Embryonic facial prominence (tissue), 1 donor: ENCODE measurements around the gene ADAMTS7.
"Not testable (repeated sequence)": the region's sequence is repeated elsewhere in the genome, so short reads cannot be mapped to it uniquely, and the experiment has no call there.

Experiments
- DNase-seq: peaks from one replicate; pipeline ENCODE4 v3.0.0-alpha.2; 2016; ENCODE audit errors: extremely low spot score

ADAMTS7 gene

DNA sequence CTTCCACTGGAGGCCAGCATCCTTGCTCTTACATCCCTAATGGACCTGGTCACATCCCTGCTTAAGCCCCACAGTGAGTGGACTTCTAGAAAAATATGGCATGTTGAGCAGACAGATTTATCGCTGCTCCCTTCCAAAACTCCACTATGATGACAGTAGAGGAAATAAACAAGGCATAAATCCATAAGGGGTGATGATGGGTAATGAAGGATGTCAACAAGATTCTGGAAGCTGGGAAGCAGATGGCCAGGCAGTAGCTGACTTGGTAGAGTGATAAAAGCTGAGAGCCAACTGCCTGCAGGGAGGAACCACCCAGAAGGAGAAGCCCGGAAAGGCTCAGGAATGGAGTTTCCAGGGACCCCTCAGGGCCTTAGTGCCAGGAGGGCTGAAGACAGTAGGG, 28.9 kb downstream of the ADAMTS7 start:
- DNase-seq: not testable (repeated sequence)

DNA sequence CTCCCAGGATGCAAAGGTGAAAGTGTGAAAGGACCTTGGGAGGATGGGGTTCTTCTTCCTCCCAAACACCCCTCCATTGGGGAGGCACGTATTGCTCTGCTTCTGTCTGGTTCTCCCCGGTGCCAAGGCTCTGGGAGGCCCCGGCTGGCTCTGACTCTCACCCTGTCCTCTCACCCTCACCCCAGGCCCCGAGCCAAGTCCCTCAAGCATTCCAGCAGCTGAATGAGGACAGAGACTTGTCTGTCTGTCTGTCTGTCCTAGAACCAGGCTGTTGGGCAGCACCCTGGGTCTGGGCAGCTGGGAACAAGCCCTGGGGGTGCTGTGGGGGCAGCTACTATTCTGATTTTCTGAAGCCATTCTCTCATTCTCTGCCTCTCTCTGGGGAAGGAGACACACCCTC, 29.9 kb downstream of the ADAMTS7 start:
- DNase-seq: not testable (repeated sequence)

DNA sequence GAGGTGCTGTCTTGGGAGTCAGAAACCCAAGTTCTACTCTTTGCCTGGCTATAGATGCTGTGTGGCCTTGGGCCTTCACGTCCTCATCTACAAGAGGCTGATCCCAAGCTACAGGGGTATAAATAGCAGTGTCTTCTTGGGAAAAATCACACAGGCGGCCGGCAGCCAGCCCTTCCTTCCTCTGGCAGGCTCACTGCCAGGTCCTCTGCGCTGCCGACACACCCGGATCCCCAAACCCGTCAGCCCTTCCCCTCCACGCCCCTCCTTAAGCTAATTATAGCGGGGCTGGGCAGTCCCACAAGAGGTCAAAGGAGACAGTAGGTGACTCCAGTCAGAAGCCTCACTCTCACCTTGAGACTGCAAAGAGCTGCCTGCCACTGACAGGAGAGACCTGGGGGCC, 31.3 kb downstream of the ADAMTS7 start:
- not testable (repeated sequence) for DNase-seq

DNA sequence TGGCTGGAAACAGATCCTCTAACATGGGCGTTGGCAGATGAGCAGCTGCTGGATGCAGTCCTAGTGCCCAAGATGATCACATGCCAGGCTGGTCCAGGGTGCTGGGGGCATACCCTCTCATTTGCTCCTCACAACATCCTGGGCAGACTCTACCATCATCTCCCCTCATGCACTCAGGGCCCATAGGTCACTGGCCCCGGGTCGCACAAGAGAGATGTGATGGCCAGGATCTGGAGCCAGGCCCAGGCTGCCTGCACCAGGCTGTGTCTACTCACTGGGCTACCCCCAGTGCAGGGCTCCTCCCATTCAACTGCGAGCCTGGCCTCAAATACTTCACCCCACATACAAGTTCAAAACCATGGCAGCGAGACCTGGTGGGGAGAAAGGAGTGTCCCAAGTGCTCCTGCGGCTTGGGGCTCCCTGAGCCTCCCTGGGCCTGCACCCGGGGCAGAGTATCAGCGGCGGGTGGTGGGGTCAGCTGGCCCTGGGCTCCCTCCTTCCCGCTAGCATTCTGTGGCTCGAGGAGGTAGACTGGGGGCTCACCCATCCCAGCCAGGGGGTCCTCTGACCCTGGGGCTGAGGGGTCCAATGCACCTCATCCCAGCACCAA, 32.0 kb downstream of the ADAMTS7 start:
- DNase-seq: not testable (repeated sequence)

DNA sequence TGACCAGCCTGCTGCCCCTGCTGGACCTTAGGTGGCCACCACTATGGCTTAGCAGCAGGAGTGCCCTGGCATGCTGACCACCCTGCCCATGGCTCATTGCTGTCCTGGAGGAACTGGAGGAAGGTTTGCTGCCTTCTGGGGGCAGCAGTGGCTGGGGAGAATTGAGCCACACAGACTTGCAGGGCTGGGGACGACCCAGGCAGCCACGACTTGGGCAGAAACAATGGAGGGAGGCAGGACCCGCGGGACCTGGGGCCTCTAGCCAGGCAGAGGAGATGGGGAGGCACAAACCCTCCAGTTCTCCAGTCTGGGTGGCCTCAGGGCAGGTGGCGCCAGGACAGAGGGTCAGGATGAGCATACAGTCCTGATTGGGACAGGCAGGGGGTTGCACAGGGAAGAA, 32.8 kb downstream of the ADAMTS7 start:
- DNase-seq: no peak

DNA sequence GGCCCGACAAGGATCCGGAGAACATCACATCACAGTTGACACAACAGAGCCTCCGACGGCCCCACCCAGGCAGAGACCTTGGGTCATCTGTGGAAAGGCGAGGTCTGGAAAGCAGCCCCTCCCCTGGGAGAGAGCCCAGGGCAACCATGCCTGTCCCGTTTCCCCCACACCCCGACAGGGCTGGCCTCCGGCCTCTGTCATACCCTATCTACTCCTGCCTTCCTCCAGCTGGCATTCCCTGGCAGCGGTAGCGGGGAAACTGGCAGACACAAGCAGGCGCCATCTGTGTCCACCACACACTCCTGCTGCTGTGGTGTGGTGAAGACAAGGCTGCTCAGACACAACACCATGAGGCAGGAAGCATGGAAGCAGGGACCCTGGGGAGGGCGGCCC, 33.3 kb downstream of the ADAMTS7 start:
- DNase-seq: not testable (repeated sequence)

DNA sequence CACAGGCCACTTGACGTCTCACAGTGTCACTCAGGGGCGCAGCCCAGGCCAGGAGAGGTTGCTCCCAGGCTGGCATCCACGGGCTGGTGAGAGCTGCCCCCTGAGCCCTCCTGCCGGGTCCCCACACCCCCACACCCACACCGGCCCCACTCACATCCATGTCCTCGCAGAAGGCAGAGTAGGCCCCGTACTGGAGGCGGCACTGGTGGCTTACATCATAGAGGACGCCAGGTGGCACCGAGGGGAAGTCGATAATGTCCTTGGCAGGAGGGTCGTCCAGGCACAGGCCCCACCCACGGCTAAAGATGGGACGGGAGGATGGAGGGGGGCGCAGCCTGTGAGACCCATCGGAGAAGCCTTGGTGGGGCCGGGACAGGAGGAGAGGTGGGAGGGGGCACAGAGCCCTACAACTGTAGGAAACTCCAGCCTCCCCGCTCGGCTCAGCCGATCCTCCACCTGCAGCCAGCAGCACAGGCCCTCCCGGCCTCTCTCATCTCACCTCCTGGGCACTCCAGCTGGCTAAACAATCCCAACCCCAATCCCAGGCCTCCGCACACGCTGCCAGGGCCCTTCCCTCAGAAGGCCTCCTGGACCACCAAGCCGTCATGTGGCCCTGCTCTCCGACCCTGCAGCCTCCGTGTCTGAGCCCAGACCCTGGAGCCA, 33.8 kb downstream of the ADAMTS7 start:
- DNase-seq: not testable (repeated sequence)

DNA sequence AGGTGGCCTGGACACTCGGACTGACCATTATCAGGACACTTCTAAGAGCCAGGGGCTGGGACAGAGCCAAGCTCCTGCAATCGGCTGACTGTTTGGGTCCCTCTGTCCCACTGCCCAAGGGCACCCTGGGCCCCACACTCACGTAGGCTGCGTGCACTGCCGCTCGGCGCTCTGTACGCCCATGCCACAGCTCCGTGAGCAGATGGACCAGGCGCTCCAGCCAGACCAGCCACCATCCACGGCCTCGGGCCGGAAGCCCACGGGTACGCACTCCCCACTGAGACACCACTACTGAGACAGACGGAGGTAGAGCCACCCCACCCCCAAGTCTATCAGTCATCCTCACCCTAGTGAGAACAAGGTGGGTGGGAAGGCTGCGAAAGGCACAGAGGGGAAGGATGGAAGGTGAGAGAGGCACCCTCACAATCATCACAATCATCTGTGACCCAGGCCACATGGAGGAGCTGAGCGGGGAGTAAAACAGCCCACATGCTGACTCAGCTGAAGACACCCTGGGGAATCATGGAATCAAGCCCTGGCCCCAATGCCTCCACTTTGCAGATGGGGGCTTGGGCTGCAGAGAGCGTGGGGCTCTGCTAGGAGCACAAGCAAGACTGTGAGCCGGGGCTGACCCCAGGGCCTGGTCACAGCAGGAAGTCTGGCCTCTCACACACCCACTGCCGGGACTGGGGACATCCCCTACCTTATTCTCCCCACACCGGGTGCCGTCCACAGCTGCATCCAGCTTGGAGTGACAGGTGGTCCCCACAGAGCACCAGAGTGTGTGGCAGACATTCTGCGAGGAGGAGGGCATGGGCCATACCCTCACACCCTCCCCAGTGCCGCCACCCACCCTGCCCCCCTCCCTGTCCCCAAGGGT, 35.0 kb downstream of the ADAMTS7 start:
- DNase-seq: not testable (repeated sequence)

DNA sequence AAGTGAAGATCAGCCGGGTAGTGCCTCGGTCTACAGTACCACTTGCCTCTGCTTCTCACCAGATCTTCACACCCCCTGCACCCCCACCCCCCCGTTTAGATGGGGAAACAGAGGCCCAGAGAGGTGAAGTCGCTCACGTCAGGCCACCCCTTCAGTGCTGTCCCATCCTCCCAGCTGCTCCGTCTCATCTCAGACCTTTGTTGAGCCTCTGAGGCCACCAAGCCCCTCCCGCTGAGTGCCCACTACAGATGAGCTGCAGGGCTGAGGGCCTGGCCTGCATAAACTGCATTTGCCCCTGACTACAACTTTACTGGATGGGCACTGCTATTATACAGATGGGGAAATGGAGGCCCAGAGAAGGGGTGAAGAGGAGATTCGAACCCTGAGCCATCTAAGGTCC, 35.8 kb downstream of the ADAMTS7 start:
- DNase-seq: no peak

DNA sequence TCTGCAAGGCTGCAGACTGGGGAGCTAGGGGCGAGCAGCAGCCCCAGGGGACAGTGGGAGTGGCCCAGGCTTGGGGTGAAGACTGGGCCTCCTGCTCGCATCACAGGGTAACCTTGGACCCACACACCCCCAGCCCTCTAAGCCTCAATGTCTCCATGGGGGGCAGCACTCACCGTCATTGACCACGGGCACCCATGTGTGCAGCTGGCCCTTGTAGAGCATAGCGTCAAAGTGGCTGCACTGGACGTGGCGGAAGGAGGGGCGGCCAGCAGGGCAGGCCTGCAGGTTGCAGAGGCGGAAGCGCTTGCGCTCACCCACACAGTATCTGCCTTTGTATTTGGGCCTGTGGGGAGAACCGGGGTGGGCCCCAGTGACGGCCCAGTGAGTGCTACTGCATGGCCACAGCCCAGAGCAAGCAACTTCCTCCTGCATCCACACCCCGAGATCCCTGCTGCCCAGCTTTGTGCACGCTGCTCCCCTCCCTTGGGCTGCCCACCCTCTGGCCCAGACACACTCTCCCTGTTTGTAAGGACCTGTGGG, 36.7 kb downstream of the ADAMTS7 start:
- DNase-seq: not testable (repeated sequence)

DNA sequence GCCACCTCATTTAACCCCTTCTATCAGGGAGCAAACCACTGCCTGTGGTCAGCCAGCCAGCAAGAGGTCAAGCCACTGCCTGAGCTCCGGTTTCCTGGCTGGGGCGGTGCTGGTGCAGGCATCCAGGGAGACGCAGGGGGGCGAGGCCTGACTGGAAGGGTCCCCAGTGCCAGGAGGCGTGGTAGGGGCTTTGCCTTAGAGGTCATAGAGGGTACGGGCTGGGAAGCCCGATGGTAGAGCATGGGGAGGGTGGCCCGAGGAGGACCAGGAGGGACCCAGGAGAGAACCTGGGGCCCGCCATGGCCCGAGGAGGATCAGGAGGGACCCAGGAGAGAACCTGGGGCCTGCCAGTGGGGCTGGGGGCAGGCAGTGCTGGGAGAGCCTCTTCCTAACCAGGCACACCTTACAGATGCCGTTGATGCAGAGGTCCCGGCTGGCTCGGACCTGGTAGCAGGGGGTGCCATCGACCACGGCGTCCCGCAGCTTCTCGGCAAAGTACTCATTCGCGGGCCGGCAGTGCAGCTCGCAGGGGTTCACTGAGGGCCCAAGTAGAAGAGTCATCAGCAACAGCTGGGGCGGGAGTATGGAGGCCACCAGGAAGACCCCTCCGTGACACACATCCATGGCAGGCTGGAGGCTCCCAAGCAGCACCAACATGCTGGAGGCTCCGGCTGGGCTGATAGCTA, 37.4 kb downstream of the ADAMTS7 start:
- not testable (repeated sequence) for DNase-seq

DNA sequence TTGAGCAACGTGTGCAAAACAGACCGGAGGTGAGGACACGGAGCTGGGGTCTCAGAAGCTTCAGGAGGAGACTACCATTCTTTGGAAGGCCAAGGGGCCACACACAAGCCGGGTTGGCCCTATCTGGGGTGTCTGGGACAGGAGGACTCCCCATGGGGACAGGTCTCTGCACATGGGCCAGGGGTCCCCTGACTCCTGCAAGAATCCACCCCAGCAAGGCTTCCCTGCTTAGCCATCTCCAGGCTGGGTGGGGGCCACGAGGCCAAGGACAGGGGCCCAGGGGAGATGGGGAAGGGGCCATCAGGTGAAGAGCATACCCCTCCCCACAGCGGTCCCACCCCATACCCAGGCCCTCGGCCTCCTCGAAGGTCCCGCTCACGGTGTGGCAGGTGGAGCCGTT, 38.5 kb downstream of the ADAMTS7 start:
- no peak for DNase-seq

DNA sequence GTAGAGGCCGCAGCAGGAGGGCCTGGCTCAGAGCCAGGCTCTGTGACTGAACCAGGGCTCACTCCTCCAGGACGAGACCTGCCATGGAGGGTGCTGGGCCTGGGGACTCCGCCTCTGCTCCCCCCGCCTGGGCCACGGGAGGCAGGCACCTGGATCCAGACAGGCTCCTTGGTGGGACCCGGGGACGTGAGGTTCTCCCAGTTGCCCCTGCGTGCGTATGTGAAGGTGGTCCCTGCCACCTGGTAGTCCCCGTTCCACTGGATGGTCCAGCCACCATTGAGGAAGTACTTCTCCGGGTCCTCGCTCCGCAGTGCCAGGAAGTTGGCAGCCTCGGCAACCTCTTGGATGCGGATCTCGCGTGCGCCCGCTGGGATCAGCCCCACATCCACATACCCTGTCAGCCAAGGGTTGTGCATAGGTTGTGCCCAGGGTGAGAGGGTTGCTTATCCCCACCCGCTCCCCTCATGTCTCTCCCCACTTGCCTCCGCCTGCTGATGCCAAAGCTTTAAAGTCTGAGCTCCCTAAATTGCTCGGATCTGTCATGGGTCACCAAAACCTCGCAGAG, 39.7 kb downstream of the ADAMTS7 start:
- not testable (repeated sequence) for DNase-seq

DNA sequence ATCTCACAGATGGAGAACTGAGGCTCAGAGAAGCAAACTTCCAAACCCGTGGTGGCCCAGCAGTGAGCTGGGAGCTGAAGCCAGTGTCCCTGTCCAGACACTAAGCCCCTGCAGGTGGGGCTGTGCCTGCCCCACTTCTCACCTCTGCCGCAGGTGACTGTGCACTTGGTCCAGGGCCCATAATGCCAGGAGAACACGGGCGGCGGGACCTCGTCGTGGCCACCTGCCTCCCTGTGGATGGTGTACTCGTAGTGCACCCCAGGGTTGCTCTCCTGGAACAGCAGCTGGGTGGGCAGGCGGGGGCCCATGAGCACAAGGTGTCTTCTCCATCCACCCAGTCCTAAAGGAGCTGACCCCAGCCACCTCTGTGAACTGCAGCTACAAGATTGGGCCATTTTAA, 40.2 kb downstream of the ADAMTS7 start:
- DNase-seq: not testable (repeated sequence)

DNA sequence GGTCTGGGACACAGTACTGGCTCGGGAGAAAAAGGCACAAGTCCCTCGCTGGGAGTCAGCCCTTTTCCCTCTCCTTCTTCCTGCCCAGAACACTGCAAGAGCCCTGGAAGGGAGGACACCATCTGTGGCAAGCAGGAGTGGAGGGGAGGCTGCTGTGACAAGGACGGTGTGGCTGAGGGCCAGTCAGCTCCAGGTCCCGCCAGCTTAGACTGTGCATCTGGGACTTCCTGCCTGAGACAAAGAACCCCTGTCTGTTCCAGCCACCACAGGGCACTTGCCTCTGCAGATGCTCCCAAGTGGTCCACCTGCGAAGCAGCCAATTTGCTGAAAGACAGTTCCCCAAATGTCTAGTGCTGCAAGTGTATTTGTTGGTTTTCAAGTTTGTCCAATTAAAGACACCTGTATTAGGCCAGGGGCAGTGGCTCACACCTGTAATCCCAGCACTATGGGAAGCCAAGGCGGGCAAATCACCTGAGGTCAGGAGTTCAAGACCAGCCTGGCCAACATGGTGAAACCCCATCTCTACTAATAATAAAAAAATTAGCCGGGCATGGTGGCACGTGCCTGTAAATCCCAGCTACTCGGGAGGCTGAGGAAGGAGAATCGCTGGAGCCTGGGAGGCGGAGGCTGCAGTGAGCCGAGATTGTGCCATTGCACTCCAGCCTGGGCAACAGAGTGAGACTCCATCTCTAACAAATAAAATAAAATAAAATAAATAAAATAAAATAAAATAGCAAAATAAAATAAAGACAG, 41.6 kb downstream of the ADAMTS7 start:
- DNase-seq: not testable (repeated sequence)

DNA sequence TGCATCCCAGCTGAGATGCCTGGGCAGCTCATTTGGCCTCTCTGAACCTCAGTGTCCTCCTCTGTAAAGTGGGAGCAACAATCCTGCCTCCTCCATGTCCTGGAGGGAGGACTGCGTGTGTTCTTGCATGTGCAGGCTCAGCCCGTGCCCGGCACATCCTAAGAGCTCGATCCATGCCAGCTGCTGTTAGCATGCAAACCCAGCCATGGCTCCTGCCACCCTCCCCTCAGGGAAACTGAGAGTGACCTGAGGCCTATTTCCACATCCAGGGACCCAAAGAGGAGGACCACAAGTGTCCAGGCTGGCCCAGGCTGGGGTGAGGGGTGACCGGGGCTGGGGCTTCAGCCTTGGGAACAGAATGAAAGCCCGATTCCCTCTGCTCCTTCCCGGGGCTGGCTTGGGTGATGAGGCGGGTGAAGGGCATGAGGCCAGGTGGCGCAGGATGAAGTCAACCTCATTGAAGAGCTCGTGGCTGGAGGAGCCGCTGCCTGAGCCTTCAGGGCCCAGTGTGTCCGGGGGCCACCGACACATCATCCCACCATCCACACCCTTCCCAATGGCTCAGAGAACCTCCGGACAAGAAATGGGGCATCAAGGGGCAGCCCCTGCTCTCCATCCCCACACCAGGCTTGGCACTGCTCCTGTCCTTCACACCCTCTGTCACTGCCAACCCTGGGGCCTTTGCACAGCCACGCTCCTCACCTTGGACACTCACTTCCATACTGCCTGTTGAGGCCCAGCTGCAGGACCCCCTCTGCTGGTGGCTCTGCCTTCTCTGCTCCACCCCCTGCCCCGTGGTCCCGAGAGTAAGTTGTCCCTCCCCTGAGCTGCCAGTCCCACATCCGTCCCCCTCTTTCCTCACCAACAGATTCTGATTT, 42.5 kb downstream of the ADAMTS7 start:
- no peak for DNase-seq

DNA sequence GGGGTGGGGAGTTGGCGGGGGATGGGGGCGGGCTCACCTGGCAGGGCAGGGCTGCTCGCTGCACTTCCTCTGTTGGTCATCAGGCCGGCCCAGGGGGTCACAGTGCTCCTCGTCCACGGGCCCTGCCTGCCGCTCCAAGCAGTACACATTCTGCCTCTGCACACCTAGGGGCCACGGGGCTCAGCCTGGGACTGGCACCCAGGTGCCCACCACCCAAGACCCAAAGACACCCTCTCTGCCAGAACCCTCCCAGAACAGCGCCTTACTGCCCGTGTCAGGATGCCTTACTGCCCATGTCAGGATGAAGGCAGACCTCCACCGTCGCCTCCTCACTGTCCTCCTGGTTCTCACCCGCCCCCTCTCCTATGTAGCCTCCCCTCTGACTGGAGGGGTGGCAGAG, 43.2 kb downstream of the ADAMTS7 start:
- DNase-seq: no peak

DNA sequence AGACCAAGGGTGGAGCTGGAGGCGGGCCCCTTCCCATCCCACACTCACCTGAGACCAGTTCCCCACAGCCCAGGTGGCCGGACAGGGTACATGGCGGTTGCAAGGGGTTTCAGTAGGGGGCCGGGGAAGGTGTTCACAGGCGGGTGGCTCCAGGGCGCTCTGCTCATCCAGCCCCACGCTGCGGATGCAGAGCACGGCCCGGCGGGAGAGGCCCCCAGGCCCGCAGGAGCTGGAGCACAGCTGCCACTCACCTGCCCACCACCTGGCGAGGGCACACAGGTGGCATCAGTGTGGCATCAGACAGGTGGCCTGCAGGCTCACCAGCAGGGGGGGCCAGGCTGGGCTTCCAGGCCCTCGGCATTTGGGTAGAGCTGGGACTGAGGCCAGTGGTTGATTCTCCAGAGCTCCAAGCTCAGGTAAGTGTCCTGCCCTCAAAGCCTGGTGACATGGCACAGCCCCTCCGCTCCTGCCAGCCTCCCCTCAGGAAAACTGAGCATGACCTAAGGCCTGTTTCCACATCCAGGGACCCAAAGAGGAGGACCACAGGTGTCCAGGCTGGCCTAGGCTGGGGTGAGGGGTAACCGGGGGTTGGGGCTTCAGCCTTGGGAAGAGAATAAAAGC, 43.8 kb downstream of the ADAMTS7 start:
- DNase-seq: no peak

DNA sequence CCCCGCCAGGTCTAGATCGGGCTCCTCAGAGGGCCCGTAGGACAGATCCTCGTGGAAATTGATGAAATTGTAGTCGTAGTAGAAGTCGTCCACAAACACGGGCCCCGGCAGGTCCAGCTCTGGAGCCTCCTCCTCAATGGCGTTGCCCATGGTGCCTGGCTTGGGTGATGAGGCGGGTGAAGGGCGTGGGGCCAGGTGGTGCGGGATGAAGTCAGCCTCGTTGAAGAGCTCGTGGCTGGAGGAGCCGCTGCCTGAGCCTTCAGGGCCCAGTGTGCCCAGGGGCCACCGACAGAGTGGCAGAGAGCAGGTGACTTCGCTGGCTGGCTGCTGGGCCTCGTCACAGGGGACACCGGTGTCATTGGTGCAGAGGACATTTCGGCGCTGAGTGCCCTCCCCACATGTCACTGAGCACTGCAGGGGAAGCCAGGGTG, 44.6 kb downstream of the ADAMTS7 start:
- DNase-seq: not testable (repeated sequence)
